HG03439 (cell line): Measurements from ENCODE around the gene KLHDC3.

ENCODE experiments used
- ATAC-seq: cut with Tn5 transposase; IDR thresholded peaks from one replicate; pipeline ENCODE4 v1.9.1; 2021; ENCODE audit warnings: mild to moderate bottlenecking, moderate library complexity; ENCODE audit not compliant: unreplicated experiment

Gene KLHDC3

DNA sequence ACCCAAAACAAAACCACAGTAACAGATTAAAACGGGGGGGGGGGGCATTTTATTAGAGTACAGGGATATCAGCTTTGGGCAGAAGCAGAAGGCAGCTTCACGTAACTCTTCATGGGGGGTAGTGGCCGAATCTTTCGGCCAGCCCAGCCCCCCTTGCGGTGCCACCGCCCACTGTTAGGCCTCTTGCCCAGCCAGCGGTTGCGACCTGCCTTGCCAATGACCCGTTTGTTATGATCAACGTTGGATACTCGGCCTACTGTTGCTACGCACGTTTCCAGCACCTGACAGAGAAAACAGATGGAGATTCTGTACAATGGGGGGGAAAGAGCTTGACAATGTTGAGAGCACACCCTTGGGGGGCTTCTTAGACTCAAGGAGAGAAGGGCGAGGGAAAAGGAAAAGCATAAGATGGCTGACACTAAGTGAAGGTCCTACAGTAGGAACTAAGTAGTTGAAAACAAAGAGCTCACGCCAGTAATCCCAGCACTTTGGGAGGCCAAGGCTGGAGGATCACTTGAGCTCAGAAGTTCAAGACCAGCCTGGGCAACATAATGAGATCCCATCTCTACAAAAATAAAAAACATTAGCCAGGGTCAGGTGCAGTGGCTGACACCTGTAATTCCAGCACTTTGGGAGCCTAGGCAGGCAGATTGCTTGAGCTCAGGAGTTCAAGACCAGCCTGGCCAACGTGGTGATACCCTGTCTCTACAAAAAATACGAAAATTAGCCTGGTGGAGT lies 40.3 kb downstream of the KLHDC3 start:
- ATAC-seq = no peak

DNA sequence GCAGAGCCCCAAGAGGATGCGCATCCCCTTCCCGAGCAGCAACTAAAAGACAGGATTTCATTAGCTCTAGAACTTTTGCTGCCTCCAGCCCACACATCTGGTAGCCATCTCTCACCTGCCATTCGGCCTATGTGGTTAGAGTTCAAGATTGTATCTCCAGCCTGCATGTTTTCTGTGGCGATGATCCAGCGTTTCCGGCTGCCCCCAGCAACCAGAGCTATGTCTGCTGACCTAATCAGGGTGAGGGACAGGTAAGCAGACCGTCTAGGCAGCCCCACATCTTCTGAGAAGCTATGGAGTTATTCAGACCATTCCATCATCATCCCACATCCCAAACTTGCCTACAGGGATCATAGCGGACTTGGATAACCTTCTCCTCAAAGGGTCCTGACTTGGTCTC lies 41.9 kb downstream of the KLHDC3 start:
- no peak for ATAC-seq

DNA sequence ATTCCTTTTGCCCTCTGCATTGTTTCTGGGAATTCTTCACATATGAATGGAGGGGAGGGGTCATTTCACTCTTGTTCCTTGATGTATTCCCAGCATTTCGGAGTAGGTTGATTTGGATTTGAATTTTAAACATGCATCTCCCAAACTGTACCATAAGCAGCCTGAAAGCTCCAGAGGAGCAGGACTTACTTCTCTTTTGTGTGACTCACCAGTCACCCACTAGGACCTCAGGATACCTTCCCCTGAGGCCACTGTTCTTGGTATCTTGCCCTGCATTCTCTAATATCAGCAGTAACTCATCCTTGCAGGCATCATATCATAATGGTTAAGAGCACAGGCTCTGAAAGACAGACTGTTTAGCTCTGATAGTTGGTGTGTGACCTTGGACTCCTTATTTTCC lies 44.5 kb downstream of the KLHDC3 start:
- no peak for ATAC-seq

DNA sequence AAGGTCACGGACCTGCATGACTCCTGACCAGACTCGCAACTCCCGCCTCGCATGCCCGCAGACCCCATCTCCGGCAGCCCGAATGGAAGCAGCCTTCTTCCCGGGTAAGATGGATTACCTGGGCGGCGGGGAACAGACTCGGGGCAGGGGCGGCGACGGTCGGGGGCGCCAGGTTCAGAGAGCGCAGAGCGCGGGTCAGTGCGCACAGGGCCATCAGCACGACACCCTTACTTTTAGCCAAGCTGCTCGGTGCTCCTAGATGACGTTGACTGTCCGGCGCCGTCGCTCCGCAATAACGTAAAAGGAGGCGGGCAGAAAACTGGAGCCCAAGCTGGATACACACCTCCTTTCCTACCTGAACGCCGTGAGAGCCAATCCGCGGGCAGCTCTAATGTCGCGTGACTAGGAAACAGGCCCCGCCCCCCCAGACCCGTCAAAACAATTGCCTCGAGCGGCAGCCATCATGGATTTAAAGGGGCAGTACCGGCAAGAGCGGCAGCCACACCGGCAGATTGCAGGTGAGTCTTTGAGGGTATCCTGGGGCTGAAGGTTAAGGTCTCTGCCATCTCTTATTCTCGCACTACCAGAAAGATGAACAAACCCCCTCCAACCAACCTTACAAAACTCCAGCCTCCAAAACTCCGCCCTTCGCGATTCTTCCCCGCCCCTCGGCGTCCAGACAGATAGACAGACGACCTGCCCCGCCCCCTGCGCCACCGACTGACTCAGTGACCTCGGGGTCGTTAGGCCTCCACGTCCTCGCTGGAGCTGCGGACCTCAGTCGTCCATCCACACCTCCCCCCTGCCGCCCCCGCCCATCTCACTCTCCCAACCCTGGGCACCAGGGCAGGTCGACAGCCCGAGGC lies 45.4 kb downstream of the KLHDC3 start, which contains the start of the genes KLC4 and MRPL2:
Gene KLC4, plus strand, starts transcription at position 464 of the 866 bp plus-strand sequence. CDS start 1,705 bp downstream, outside the sequence.
Gene MRPL2, minus strand, starts transcription at position 267 of the 866 bp plus-strand sequence. Its CDS starts 53 bp downstream, at position 214.
- peak; percentile 90 for ATAC-seq

DNA sequence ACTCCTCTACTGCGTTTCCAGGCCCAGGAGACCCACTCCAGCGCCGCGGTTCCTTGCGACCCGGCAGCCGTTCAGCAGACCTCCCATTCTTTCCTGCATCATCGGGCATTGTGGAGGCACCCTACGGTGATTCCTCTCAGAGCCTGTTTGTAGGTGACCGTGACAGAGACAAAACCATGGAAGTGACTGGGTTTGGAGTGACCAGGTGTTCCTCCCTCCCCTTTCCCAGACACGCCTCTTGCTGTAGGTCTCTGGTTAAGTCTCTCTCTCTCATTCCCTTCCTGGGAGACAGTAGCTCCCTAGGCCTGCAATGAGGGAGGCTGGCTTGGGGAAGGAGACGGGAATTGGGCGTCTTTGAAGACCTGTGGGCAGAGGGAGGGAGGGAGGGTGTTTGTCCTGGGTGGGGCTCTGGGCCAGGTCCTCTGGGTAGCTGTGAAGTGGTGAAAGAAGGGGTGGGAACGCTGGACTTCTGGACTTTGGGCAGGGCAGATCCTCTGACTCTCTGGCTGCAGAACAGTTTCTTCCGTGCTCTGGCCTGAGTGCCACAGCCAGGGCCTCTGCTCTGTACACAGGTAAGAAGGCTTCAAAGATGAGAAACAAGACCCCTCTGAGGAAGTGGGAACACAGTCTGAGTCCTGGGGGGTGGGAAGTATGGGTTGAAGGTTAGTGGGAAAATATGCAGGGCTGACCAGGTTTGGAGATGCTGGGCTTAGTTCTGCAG lies 46.1 kb downstream of the KLHDC3 start:
- no peak for ATAC-seq

DNA sequence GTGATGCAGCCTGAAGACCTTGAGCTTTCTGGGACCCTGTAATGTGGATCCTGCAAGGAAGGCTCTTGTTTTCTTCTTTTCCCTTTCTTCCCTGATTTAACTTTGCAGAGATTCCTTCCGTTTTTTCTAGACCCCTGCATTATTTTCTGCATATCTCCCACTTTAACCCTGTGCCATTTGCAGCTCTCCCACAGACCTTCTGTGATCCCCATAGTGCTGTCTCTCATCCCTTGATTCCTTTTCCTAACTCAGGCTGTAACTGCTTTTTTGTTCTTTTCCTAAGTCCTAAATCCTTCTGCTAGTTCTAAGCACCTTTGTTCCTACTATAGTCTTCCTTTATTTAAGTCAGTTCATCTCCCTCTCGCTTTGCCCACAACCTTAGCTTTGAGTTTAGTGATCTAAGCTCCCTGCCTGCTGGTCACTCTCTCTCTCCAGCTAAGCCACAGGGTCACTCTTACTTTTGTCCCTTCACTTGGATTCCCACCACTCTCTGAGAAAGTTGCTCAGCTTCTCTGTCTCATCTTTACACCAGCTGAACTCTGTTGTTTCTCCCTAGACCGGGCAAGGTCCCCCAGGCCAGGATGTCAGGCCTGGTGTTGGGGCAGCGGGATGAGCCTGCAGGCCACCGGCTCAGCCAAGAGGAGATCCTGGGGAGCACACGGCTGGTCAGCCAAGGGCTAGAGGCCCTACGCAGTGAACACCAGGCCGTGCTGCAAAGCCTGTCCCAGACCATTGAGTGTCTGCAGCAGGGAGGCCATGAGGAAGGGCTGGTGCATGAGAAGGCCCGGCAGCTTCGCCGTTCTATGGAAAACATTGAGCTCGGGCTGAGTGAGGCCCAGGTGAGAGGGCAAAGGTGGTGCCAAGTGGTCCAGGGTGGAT lies 46.9 kb downstream of the KLHDC3 start:
- ATAC-seq = no peak

DNA sequence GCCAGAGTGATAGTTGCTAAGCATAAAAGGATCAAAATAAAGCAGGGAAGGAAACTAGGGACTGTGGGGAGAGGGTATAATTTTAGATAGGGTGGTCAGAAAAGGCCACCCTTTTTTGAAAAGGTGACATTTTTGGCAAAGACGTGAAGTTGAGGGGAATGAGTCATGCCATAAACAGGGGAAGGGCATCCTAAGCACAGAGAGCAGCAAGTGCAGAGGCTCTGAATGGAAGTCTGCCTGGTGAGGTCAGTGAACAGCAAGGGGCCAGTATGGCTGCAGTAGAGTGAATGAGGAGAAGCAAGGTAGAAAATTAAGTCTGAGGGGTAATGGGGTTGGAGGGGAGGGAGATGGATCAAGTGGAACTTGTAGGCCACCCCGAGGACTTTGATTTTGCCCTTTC lies 47.8 kb downstream of the KLHDC3 start:
- no peak for ATAC-seq

DNA sequence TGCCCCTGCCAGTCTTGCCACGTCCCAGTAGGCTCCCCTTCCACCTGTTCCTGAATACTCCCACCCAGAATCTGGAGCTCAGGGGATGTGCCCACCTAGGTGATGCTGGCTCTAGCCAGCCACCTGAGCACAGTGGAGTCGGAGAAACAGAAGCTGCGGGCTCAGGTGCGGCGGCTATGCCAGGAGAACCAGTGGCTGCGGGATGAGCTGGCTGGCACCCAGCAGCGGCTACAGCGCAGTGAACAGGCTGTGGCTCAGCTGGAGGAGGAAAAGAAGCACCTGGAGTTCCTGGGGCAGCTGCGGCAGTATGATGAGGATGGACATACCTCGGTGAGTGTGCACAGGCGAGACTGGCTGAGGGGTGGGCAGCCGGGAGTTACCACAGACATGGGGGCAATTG lies 48.8 kb downstream of the KLHDC3 start:
- ATAC-seq = no peak

DNA sequence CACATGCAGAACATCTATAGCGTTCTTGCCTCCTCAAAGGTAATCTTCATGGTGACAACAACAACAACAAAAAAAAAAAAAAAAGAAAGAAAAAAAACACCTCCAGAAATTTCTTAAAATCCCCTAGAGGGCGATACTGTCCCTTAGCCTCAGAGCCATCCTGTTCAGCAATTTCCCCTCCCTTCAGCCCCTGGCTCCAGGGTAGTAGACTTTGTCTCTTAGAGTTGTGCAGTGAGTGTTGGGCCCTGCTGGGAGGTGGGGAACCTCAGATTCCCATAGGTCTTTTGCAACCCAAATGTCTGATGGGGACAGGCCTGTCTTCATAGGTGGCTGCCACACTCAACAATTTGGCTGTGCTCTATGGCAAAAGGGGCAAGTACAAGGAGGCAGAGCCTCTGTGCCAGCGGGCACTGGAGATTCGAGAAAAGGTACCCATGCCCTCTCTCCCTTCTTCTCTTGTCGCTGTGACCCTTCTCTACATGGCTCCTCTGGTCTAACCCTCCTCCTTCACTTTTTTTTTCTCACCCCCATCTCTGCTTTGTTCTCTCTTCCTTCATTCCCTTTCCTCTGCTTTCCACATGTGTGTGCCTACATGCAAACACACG lies 56.1 kb downstream of the KLHDC3 start:
- no peak for ATAC-seq
